Muscle of back (tissue), 13 donors: ENCODE results near the gene EMX2. TPM values are rescaled to one million over a fixed set of nuclear protein-coding genes. Genes with fewer than 3 reads are reported as not detected.
"Not testable (repeated sequence)": the region's sequence is repeated elsewhere in the genome, so short reads cannot be mapped to it uniquely, and the experiment has no call there.

Experiments used
- DNase-seq, 3 donors: peaks; one replicate each; pipeline versions ENCODE4 v3.0.0 to v3.0.0-alpha.2; 2013
- long read RNA-seq, 9 donors: transcript quantifications; one replicate each; lab custom pipeline, GENCODE V29; 2026
- polyA plus RNA-seq, 10 donors: library from polyadenylated mRNA; unstranded; fragments of 120-200 nt; gene quantifications; one replicate each; pipeline ENCODE4 v1.2.1, GENCODE V29; 2013; ENCODE audit not compliant: insufficient read length in 10 of 10

Gene EMX2
- 10 to 100 TPM; 11.0 to 25.7 (median 14.2) TPM for polyA plus RNA-seq
- long read RNA-seq, donor 1, transcript EMX2-203 (3 exons, 2,897 nt): major isoform, 5 of 20 reads
- long read RNA-seq, donor 1, partial matches to known transcripts: 15 of 20 reads
- long read RNA-seq, donor 1, other reads (novel, unspliced or antisense): 0 of 20 reads
- long read RNA-seq, donor 2, partial matches to known transcripts: 0 of 1 reads
- long read RNA-seq, donor 2, other reads (novel, unspliced or antisense): 0 of 1 reads
- long read RNA-seq, donor 3: 0 reads
- long read RNA-seq, donor 4, transcript EMX2-203 (3 exons, 2,897 nt): major isoform, 7 of 7 reads
- long read RNA-seq, donor 4, partial matches to known transcripts: 0 of 7 reads
- long read RNA-seq, donor 4, other reads (novel, unspliced or antisense): 0 of 7 reads
- long read RNA-seq, donor 5, partial matches to known transcripts: 0 of 4 reads
- long read RNA-seq, donor 5, other reads (novel, unspliced or antisense): 0 of 4 reads
- long read RNA-seq, donor 6, partial matches to known transcripts: 0 of 5 reads
- long read RNA-seq, donor 6, other reads (novel, unspliced or antisense): 0 of 5 reads
- long read RNA-seq, donor 7, partial matches to known transcripts: 0 of 1 reads
- long read RNA-seq, donor 7, other reads (novel, unspliced or antisense): 0 of 1 reads
- long read RNA-seq, donor 8, transcript EMX2-203 (3 exons, 2,897 nt): major isoform, 8 of 8 reads
- long read RNA-seq, donor 8, partial matches to known transcripts: 0 of 8 reads
- long read RNA-seq, donor 8, other reads (novel, unspliced or antisense): 0 of 8 reads
- long read RNA-seq, donor 9, partial matches to known transcripts: 0 of 2 reads
- long read RNA-seq, donor 9, other reads (novel, unspliced or antisense): 0 of 2 reads

DNA sequence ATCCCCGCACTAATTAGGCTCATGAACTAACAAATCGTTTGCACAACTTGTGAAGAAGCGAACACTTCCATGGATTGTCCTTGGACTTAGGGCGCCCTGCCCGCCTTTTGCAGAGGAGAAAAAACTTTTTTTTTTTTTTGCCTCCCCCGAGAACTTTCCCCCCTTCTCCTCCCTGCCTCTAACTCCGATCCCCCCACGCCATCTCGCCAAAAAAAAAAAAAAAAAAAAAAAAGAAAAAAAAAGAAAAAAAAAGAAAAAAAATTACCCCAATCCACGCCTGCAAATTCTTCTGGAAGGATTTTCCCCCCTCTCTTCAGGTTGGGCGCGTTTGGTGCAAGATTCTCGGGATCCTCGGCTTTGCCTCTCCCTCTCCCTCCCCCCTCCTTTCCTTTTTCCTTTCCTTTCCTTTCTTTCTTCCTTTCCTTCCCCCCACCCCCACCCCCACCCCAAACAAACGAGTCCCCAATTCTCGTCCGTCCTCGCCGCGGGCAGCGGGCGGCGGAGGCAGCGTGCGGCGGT is at the start of gene EMX2:
Gene EMX2, plus strand, starts transcription at position 41 of the 519 bp plus-strand sequence. CDS start 522 bp downstream, outside the sequence.
- DNase-seq: no peak

DNA sequence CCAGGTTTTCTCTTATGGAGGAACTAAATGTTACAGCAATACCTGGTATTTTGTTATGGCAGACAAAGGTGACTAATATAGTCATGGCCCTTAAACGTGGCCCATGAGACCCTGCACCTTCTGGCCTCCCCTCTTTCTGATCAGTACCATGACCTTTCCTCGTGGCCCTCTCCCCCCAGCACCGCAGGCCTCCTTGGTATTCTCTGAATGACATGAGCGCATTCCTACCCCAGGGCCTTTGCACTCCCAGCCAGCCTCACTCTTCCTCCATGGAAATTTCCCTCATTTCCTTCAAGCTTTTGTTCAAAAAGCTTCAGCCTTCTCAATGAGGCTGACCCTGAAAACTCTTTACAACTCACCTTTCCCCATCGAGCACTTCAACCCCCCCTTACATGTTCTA is 46.5 kb upstream of the EMX2 start:
- no peak for DNase-seq

DNA sequence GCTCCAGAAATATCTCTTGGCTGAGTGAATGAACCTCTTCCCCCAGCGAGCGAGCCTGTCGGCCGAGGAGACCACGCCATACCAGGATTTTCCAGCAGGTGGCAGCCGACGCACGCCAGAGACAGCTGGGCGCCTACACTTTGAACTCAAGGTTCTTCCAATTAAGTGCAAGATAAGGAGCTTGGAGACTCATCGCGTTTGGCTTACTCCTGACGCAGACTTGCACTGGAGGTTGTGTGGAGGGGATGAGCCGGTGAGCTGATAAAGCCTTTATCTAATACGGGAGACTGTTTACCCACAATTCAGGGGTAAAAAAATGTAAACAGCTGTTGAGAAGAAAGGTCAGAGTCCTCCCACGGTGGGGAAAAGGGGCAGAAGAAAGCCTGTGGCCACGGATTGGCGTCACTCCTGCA is 45.9 kb upstream of the EMX2 start:
- DNase-seq: peak; percentile 81 to 92 (median 85)

DNA sequence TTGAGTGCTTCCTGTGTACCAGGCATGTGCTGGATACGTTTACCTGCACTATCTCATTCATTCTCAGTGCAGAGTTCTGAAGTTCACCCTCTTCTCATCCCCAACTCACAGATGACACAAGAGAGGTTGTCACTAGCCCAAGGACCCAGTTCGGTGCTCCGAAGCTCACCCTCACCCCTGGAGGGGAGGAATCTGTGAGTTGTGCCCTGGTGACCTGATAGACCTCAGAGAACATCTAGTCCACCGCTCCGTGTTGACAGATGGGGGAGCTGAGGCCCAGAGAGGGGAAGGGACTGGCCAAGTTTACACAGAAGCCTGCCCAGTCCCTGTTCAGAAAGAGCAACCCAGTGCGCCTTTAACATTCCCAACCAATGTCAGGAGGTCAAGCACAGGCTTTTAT is 44.8 kb upstream of the EMX2 start:
- no peak for DNase-seq

DNA sequence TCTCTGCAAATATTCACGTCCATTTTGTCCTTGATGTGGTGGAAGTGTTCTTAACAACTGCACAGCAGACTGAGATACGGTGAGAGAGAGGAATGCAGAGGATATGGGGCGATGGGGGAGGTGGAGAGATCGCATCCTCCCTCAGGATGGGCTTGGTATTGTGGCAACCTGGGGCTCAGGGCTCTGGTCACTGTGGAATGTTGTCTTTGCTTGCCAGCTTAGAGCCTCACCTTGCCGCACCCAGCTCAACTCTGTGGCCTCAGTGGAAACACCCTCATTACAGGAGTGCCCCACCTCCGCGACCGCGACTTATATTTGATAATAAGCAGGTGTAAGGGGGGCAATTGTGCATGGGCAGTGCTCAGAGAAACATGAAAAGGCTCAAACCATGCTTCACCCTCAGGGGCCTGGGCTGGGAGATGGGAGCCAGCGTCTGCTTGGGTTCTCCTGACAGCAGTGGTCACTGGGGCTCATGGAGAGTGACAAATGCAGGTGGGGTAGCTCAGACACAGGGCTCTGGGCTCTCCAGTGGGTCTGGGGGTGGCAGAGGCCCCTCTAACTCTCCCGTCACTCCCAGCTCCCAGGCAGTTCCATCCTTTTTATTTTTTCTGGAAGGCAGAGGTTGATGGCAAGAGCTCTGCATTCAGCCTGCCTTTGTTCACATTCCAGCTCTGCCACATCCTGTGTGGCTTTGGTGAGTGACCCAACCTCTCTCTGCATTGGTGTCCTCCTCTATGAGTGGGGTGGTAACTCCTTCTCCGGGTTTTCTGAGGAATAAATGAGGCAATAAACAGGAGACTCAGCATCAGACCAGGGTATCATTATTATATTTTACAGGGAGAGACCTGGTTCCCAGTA is 43.1 kb upstream of the EMX2 start:
- no peak for DNase-seq

DNA sequence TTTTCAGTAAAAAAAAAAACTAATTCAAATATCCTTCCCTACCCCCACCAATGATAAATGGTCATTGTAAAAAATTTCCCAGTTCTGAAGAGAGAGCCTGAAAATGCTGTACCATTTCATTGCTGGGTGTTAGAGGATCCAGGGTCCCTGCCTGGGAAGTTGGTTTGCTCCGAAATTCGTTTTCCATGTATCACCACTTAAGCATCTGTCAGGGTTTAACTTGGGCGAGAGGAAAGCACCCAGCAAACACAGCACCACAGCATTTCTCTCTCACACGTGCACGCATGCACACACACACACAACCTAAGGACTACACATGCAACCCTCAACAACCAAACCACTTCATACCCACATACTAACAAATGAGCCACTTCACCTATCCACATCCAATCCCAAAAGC is 42.1 kb upstream of the EMX2 start:
- no peak for DNase-seq

DNA sequence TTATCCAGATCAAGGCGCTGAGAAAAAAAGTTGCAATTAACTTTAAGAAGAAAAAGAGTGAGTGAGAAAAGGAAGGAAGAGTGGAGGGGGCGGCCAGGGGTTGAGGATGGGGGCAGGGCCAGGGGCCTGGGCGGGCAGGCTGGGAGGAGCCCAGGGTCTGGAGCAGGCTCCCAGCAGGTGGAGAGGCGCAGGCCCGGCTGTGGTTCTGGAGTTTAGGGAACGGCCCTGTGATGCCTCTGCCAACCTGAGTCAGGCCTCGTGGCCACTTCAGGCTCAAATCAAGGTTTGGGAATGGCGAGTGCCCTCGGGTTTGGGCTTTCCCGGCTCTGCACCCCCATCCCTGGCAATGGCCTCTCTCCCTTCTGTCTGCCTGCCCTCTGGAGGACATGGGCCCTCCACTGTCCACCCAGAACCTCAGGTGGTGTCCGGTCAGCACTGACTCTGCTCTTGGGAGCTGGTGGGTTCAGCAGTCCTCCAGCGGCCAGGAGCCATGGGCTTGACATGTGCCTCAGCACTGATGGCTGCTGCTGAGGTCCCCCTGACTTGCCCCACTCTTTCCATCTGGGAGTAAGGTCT is 41.0 kb upstream of the EMX2 start:
- DNase-seq: no peak

DNA sequence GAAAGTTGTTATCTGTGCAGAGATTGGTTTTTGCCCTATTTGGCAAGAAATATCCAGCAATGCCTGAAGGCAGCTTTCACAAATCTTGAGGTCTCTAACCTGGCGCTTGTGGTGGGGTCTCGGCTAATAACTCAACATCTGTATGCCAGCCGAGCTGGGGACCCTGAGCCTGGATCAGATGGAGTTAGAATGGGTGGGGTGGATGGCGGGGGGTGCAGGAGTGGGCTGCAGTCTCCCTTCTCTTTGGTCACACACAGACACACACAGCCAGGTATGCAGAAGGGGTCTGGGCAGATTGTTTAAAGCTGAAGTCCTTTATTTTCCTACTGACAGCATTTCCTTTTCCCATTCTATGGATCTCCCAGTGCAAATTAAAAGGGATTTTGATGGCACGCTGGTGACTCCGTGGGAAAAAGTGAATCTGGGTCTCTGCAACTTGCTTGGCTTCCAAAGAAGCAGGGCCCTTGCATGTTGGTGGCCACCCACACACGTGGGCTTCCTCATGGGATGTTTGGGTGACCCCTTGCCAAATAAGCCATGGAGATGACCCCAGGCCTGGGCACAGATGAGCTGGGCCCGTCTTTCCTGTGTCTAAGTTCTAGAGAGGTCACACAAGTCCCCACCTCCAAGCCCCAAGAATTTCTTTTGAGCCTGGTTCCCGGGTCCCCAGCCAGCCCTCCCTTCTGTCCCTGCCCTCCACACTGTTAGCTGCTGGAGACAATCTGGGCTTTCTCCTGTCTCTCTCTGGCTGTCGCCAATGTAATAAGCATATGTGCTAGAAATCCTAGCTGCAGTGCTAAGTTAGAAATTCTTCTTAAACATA is 39.9 kb upstream of the EMX2 start:
- DNase-seq: no peak

DNA sequence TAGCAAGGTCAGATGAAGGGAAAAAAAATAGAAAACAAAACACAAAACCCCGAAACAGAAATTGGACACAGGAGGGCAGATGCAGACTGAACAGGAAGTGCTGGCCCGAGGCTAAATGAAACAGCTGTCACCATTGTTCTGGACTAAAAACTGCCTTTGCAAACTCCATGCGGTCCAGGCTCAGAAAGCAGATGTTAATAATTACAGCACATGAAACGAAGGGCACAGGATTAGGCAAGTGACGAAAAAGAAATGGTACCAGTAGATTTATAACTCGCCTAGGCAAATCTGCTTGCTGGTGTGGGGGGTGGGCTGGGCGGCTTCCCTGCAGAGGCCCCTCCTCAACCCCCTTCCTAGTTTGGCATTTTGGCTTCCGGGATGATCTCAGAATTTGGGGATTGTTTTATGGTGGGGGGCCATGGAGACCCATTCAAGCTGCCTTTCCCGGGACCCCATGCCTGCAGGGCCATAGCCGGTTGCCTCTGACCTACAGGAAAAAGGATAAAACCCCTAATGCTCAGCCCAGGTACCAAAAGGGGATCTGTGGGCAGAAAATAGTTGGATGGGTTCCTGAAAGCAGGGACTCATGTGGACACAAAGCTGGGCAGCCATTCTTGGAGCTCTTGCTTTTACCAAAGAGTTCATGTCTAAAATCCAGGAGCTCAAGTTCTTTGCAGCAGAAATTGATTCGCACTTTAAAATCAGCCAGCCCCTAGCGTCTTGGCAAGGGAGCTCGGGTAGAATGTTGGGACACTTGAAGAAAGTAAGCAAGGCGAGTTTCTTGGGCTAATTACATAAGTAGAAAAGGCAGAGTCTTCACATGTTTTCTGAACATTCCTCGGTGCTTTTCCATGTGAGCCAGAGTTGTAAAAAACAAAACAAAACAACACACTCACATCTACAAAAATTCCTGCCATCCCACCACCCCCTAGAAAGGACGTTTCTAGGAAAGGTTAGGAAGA is 39.0 kb upstream of the EMX2 start:
- peak; percentile 57 to 86 (median 64) for DNase-seq

DNA sequence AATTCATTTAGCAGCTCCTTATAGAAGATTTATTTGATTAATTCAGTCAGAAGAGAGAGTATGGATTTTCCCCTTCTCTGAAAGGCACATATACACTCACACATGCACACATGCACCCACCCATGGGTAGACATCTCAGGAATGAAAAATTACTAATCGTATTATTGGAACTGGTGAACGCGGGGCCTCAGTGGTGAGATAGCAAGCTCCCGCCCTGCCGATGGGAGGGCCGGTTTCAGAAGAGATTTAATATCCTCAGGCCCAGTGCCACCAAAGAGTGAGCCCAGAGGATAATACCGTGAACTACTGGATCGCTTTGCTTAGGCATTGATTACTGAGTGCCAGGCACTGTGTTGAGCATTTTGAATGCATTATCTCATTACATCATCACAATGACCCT is 38.0 kb upstream of the EMX2 start:
- DNase-seq: peak in 1 of 3 donors; percentile 46

DNA sequence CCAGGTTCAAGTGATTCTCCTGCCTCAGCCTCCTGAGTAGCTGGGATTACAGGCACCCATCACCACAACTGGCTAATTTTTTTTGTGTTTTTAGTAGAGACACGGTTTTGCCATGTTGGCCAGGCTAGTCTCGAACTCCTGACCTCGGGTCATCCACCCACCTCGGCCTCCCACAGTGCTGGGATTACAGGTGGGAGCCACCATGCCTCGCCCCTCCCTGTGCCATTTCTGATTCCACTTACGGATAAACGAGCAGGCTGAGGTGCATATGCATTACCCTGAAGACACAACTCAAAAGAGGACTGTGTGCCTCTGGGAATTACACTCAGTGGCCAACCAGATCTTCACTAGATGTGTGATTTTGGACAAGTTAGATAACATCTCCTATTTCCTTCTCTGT is 35.5 kb upstream of the EMX2 start:
- not testable (repeated sequence) for DNase-seq

DNA sequence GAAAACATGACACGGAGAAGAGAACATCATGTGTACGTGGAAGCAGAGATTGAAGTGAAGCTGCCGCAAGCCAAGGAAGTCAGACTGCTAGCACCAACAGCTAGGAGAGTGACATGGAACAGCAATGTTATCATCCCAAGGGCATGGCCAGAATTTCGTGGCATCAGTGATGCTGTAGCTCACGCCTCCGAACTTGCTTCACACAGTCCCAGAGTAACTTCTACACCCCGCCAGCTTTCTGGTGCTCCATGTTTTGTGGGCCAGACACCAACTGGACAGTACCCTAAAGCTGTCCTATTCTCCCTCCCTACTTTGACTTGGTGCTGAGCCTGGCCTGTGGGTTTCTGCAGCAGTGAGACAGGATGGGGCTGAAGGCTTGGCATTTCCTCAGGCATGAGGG is 33.0 kb upstream of the EMX2 start:
- DNase-seq: no peak

DNA sequence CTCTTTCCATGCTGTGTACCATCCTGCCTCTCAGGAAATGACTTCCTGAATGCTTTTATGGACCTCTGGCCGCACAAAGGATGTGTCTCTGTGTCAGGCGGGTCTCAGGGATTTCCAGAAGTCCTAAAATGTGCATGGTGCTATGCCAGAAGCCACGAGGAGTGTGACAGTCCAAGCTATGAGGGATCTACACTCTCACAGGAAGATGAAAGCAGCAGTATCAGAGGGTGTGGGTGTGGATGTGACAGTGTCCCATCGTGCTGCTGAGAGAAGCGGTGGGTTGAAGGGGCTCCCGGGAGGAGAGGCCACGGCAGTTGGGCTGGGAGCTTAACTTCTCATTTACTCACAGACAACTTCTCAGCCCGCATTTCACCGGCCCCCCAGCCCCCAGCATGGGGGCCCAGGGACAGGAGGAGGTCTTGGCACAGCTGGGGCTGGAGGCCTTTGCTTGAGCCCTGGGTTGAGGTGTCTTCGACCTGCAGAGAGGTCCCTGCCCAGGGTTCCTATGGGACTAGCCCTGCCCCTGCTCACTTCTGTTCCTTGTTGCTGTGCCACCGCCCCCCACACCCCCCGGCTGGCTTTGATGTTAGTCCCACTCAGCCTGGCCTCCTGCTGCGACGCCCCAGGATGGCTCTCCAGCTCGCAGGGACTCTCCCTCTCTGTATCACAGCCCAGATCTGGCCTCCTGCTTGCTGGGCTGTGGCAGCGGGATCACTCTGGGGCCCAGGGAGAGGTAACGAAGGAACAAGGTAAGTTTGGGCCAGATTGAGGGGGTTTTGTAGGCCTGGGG is 30.8 kb upstream of the EMX2 start:
- no peak for DNase-seq

DNA sequence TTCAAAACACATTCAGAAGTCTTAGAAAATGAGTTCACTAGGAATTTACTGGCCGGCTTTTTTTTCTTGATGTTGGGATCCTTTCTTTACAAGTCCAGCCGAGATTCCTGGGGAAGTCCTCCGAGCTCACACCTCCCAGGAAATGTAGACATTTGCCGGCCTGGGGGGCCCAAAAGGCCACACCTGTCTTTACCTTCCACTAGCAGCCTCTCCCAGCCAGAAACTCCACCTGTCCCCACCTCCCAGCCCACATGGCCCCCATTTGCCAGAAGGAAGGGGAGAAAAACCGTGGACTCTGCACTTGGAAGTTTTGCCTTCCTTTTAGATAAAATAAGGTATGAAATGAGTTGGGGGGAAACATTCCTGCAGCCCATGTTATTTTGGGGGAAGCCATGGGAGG is 27.6 kb upstream of the EMX2 start:
- DNase-seq: no peak

DNA sequence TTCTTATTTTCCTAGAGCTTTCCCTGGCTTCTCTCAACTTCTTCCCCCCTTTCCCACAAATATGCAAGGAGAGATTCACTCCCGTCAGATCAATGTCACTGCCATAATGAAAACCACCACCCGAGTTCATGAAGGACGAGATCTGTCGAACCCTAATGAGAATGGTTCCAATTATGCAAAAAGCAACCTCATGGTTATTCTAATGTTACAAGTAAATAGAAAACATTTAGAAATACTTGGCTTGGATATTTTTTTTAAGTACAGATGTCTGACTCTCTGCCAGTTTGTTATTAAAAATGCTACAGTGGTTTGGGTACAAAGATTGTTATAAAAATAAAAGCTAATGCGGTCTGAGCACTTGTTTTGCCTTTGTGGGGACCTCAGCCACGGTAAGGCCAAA is 25.9 kb upstream of the EMX2 start:
- peak in 1 of 3 donors; percentile 58 for DNase-seq

DNA sequence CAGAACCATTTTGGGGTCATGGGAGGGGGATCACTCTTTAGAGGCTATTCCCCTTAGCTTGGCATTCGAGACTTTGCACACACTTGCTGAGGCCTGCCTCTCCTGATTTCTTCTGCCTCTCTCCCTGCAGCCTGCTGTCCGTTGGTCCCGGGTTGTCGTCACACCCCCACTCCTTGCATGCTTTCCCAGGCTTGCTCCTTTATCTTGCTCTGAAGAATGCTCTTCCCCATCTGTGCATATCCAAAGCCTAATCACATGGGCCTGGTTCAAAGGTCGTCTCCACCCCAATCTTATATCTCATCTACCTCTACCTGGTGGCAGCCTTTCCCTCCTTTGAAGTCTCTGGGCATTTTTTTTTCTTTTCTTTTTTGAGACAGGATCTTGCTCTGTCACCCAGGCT is 24.3 kb upstream of the EMX2 start:
- no peak for DNase-seq

DNA sequence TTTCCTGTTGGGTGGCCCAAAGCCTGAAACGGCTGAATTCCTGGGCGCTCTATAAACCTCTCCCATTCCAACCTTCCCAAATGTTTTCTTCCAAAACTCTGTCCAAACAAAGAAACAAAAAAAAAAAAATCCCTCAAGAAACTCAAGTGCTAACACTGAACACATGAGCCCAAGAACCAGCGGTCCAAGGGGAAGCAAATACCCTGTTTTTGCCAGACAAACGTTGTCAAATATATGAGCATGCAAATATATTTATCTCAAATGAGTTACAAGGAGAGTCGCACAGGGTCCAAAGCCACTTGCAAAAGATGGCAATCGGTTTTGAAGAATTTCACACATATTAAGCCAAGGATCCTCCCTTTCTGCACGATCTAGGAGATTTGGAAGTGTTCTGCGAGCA is 23.3 kb upstream of the EMX2 start:
- DNase-seq: peak in 1 of 3 donors; percentile 75

DNA sequence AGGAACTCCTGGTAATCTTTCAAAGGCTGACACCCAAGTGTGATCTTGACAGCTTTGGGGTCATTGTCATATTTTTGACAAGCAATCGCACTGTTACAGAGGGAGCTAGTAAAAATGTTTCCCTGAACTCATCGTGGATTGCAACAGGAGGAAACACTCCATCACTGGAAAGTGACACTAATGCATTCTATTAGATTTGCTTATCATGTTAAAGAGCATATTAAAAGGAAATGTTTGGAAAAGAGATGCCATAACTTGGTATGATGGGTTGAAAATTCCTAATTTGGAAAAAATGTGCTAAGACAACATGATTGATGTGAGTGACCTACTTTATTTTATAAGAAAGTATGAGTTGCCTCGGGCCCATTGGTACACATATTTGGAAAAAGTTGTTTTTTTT is 22.7 kb upstream of the EMX2 start:
- peak in 1 of 3 donors; percentile 53 for DNase-seq
